Left renal pelvis (tissue), 4 donors: ENCODE data around the gene PLAU. TPM values are rescaled to one million over a fixed set of nuclear protein-coding genes. Genes with fewer than 3 reads are reported as not detected.
A peak's percentile ranks its signal among the peaks of the same experiment; 100 is the strongest.
"Not testable (repeated sequence)": the region's sequence is repeated elsewhere in the genome, so short reads cannot be mapped to it uniquely, and the experiment has no call there.

ENCODE experiments used
- DNase-seq, 4 donors: peaks; one replicate each; pipeline ENCODE4 v3.0.0-alpha.2; 2013; ENCODE audit warnings: low read depth in 4 of 4, low spot score in 3 of 4
- polyA plus RNA-seq, 4 donors: library from polyadenylated mRNA; unstranded; fragments of 120-200 nt; gene quantifications; one replicate each; pipeline ENCODE4 v1.2.1, GENCODE V29; 2013; ENCODE audit not compliant: insufficient read length in 4 of 4

PLAU gene
- polyA plus RNA-seq, 4 donors, result 10.7 to 29.5 (median 21.5) TPM

- DNase-seq, result no peak
Measured at GRCh38 chr10:73946253-73947145, 35.6 kb downstream of the PLAU start.

- no peak for DNase-seq
Measured at GRCh38 chr10:73948947-73949633, 38.2 kb downstream of the PLAU start.

GRCh38 chr10:73950155-73950948 lies 39.4 kb downstream of the PLAU start:
- no peak for DNase-seq

- no peak for DNase-seq
Measured at GRCh38 chr10:73953665-73954064, 42.7 kb downstream of the PLAU start.

GRCh38 chr10:73954737-73955136 lies 43.8 kb downstream of the PLAU start:
- no peak for DNase-seq

- DNase-seq, result no peak
Measured at GRCh38 chr10:73955719-73956118, 44.8 kb downstream of the PLAU start.

- no peak for DNase-seq
Measured at GRCh38 chr10:73956476-73957359, 45.8 kb downstream of the PLAU start.

- no peak for DNase-seq
Measured at GRCh38 chr10:73959484-73960243, 48.7 kb downstream of the PLAU start.

DNA sequence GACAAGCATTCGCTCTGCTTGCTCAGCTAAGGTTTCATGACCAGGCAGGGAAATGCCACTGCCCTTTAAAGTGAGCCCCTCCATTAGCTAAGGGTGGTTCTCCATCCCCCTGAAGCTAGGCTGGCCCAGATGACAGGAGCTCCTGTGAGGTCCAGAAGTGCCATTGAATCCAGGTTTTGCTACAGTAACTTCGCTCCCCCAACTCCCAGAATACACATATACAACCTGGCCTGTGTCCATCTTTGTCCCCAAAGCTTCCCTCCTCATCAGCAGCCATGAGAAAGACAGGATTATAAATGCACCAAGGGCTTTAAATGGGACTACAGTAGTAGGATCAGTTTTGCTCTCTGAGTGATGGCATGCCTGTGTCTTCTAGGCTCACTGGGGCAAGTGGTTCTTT lies 51.5 kb downstream of the PLAU start:
- no peak for DNase-seq

DNA sequence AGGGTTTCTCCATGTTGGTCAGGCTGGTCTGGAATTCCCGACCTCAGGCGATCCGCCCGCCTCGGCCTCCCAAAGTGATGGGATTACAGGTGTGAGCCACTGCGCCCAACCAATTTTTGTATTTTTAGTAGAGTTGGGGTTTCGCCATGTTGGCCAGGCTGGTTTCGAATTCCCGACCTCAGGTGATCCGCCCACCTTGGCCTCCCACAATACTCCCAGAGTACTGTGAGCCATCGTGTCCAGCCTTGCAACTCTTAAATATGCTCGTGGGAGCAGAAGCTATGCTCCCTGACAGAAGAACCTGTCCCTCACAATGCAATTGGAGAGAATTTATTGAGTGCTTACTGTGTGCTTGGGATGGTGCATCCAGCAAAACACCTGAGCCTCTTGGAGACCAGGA lies 52.6 kb downstream of the PLAU start:
- not testable (repeated sequence) for DNase-seq

GRCh38 chr10:73964743-73965142 lies 53.8 kb downstream of the PLAU start:
- no peak for DNase-seq

DNA sequence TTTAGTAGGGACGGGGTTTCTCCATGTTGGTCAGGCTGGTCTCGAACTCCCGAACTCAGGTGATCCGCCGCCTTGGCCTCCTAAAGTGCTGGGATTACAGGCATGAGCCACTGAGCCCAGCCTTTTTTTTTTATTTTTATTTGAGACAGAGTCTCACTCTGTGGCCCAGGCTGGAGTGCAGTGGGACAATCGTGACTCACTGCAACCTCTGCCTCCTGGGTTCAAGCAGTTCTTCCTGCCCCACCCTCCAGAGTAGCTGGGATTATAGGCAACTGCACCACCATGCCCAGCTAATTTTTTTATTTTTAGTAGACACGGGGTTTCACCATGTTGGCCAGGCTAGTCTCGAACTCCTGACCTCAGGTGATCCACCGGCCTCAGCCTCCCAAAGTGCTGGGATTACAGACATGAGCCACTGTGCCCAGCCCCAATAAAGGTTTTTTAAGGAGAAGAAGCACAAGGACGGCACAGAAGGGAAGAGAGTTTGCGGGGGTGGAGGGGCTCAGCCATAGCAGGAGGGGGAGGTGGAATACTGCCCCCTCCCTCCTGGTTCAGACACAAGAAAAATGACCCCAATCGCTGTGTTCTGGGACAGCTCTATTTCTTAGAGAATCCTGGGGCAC lies 54.4 kb downstream of the PLAU start:
- not testable (repeated sequence) for DNase-seq

- peak in 3 of 4 donors; percentile 57 to 74 (median 71) for DNase-seq
Measured at GRCh38 chr10:73965890-73966768, 55.2 kb downstream of the PLAU start.

DNA sequence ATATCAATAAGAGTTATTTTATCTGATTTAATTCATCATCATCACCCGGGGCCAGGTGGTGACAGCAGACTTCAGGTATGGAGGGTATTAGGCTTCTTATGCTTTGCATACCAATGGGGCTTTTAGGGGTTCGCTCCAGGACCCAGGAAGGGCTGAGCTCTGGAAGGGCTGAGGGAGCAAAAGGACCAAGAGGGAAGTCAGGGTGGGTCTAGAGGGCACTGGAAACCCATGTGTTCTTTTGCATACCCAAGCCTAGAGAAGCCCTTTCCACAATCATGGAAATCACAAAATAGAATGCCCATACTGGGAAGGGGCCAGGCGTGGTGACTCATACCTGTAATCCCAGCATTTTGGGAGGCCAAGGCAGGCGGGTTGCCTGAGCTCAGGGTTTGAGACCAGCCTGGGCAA lies 56.1 kb downstream of the PLAU start:
- no peak for DNase-seq
